GM19324 (cell line): Measurements from ENCODE around the gene HCLS1.
"Not testable (repeated sequence)": the region's sequence is repeated elsewhere in the genome, so short reads cannot be mapped to it uniquely, and the experiment has no call there.

Experiments used
- ATAC-seq: cut with Tn5 transposase; IDR thresholded peaks from one replicate; pipeline ENCODE4 v1.9.1; 2021; ENCODE audit warnings: mild to moderate bottlenecking, moderate library complexity; ENCODE audit not compliant: unreplicated experiment, low FRiP score

Gene HCLS1

GRCh38 chr3:121660356-121661171, at the start of gene HCLS1:
Gene HCLS1, minus strand, starts transcription at chr3:121660903. Its CDS starts 2,556 bp downstream, at chr3:121658347.
- peak; percentile 81 for ATAC-seq

- no peak for ATAC-seq
Measured at GRCh38 chr3:121710347-121710746, 49.6 kb upstream of the HCLS1 start.

GRCh38 chr3:121707531-121708273, 47.0 kb upstream of the HCLS1 start:
- no peak for ATAC-seq

GRCh38 chr3:121705541-121705940, 44.8 kb upstream of the HCLS1 start:
- ATAC-seq, result no peak

GRCh38 chr3:121703973-121704372, 43.3 kb upstream of the HCLS1 start:
- no peak for ATAC-seq

- ATAC-seq, result no peak
Measured at GRCh38 chr3:121698901-121699300, 38.2 kb upstream of the HCLS1 start.

GRCh38 chr3:121698476-121698875, 37.8 kb upstream of the HCLS1 start:
- no peak for ATAC-seq

- ATAC-seq, result no peak
Measured at GRCh38 chr3:121696186-121696585, 35.5 kb upstream of the HCLS1 start.

- no peak for ATAC-seq
Measured at GRCh38 chr3:121692010-121692699, 31.5 kb upstream of the HCLS1 start.

- ATAC-seq, result no peak
Measured at GRCh38 chr3:121690777-121691405, 30.2 kb upstream of the HCLS1 start.

- not testable (repeated sequence) for ATAC-seq
Measured at GRCh38 chr3:121688747-121689146, 28.0 kb upstream of the HCLS1 start.

- no peak for ATAC-seq
Measured at GRCh38 chr3:121681792-121682191, 21.1 kb upstream of the HCLS1 start.

- ATAC-seq, result no peak
Measured at GRCh38 chr3:121677141-121677540, 16.4 kb upstream of the HCLS1 start.

GRCh38 chr3:121670676-121671075, 10.0 kb upstream of the HCLS1 start:
- no peak for ATAC-seq

GRCh38 chr3:121667333-121667732, 6.6 kb upstream of the HCLS1 start:
- ATAC-seq, result no peak

GRCh38 chr3:121665488-121665887, 4.8 kb upstream of the HCLS1 start:
- ATAC-seq, result no peak

GRCh38 chr3:121663171-121663847, 2.6 kb upstream of the HCLS1 start:
- no peak for ATAC-seq

- no peak for ATAC-seq
Measured at GRCh38 chr3:121662742-121663141, 2.0 kb upstream of the HCLS1 start.

GRCh38 chr3:121661376-121661775, 673 bp upstream of the HCLS1 start:
- no peak for ATAC-seq

GRCh38 chr3:121659586-121659985, 1.1 kb downstream of the HCLS1 start:
- ATAC-seq, result no peak
